Fibroblast of lung (primary cell): ENCODE results near the gene PARD6B.

ENCODE experiments used
- EZH2 ChIP-seq: IDR thresholded peaks from 2 replicates; pipeline ENCODE4 v1.5.1; 2012; ENCODE audit warnings: low read length, control low read depth, mild to moderate bottlenecking; ENCODE audit errors: missing control alignments
- TF ChIP-seq, protein P1 (sequence below), 2 donors: IDR thresholded peaks in 1 of 2; conservative IDR thresholded peaks in 1 of 2; 1 replicate in 1 of 2; 2 replicates in 1 of 2; pipeline ENCODE4 v1.5.1; 2011 to 2012; ENCODE audit warnings: low read length in 2 of 2, control low read depth in 1 of 2, inconsistent platforms in 1 of 2, low read depth in 1 of 2, mild to moderate bottlenecking in 1 of 2

DNA sequence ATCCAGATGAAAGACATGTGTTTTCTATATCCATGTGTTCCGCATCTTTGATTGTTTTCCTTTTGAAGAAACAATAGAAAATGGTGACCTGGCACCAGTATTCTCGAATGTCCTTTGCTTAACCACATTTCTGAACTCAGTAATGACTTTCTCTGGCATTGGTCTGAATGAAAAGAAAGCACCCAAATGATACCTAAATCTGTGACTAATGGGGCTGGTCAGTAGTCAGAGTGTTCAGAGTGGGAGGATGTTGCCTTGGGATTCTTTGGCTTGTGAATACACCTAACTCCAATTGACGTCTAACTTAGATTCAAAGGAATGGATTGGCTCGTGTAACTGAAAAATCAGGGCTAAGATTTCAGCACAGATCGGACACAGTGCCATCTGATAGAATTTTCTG is 27.1 kb downstream of the PARD6B start:
- TF ChIP-seq, protein P1, sequence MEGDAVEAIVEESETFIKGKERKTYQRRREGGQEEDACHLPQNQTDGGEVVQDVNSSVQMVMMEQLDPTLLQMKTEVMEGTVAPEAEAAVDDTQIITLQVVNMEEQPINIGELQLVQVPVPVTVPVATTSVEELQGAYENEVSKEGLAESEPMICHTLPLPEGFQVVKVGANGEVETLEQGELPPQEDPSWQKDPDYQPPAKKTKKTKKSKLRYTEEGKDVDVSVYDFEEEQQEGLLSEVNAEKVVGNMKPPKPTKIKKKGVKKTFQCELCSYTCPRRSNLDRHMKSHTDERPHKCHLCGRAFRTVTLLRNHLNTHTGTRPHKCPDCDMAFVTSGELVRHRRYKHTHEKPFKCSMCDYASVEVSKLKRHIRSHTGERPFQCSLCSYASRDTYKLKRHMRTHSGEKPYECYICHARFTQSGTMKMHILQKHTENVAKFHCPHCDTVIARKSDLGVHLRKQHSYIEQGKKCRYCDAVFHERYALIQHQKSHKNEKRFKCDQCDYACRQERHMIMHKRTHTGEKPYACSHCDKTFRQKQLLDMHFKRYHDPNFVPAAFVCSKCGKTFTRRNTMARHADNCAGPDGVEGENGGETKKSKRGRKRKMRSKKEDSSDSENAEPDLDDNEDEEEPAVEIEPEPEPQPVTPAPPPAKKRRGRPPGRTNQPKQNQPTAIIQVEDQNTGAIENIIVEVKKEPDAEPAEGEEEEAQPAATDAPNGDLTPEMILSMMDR (conservative IDR thresholded peaks at IDR 0.05 in 1 of 2, IDR thresholded peaks at IDR 0.05 in 1 of 2; ENCODE audit: low read depth in 1 of 2, low read length in 2 of 2) = no peak
- TF ChIP-seq EZH2 = no peak
